Esophagus squamous epithelium (tissue), 5 donors: ENCODE measurements around the gene PMEPA1. TPM values are rescaled to one million over a fixed set of nuclear protein-coding genes. Genes with fewer than 3 reads are reported as not detected.

Experiments
- DNase-seq: peaks from one replicate; lab custom pipeline; 2025; lab: John Stamatoyannopoulos, UW
- H3K27ac ChIP-seq, 4 donors: fragments of 200-600 bp; sonication (generic); one replicate each; pipeline ENCODE4 v1.5.1; 2016 to 2019; ENCODE audit warnings: mild to moderate bottlenecking in 1 of 4
- H3K27me3 ChIP-seq, 4 donors: fragments of 200-600 bp; sonication (generic); 1 replicate in 3 of 4; 2 replicates in 1 of 4; pipeline versions ENCODE4 v1.5.1 to v1.6.0; 2017 to 2021; ENCODE audit warnings: antibody characterized with exemption in 1 of 4
- H3K36me3 ChIP-seq, 3 donors: fragments of 200-600 bp; sonication (generic); one replicate each; pipeline ENCODE4 v1.5.1; 2016 to 2019
- H3K4me1 ChIP-seq, 3 donors: fragments of 200-600 bp; sonication (generic); one replicate each; pipeline ENCODE4 v1.5.1; 2017 to 2019
- H3K4me3 ChIP-seq, 4 donors: fragments of 200-600 bp; sonication (generic); 1 replicate in 3 of 4; 2 replicates in 1 of 4; pipeline ENCODE4 v1.5.1; 2016 to 2019; ENCODE audit warnings: mild to moderate bottlenecking in 2 of 4, moderate library complexity in 1 of 4
- H3K9me3 ChIP-seq, 3 donors: fragments of 200-600 bp; sonication (generic); one replicate each; pipeline ENCODE4 v1.5.1; 2016 to 2019
- POLR2A ChIP-seq, 4 donors: fragments of 450-650 bp; IDR thresholded peaks; one replicate each; pipeline ENCODE4 v1.6.1; 2017; ENCODE audit warnings: antibody characterized with exemption in 4 of 4, mild to moderate bottlenecking in 4 of 4, moderate library complexity in 3 of 4
- WGBS, 2 donors: methylation state at CpG; one replicate each; pipeline ENCODE4 v1.1.5; 2018; 5-methylcytosine and 5-hydroxymethylcytosine counted together
- intact Hi-C: fragments of 100-400 bp; cut with DNase I; formaldehyde crosslinking; loops from one replicate; pipeline ENCODE4 v1.15.0; 2022
- total RNA-seq, 4 donors: library from RNA; depleted of rRNA; stranded (reverse); fragments of >200 nt; gene quantifications; one replicate each; pipeline ENCODE4 v1.1.0, GENCODE V29; 2016
- TF ChIP-seq, protein P1 (sequence below), 6 experiments: fragments of 450-650 bp in 4 of 6; fragments of 200-600 bp in 2 of 6; sonication (generic) in 2 of 6; IDR thresholded peaks; one replicate each; pipeline ENCODE4 v1.5.1; 2016 to 2019; ENCODE audit warnings: antibody characterized with exemption in 6 of 6, mild to moderate bottlenecking in 4 of 6, moderate library complexity in 4 of 6
- donor health status: DM: yes; HTN: yes; CAD: no.

PMEPA1 gene
- total RNA-seq, 4 donors from 2014 or later: 0.95 to 4.6 (median 2.6) TPM

- intact Hi-C loops: no loop called here
- 56 to 83% methylated on average over 1 to 5 of the region's 5 CpGs for WGBS, 2 donors
- Histone ChIP-seq H3K4me3 (no peak overlapping the region), H3K27ac (peak overlapping the region in 2 of 4 donors; percentile 28 to 74), H3K9me3 (no peaks in the 10 kb centered on the region), H3K27me3 (no peaks in the 10 kb centered on the region), H3K36me3 (no peaks in the 10 kb centered on the region), H3K4me1 (peaks cover 8 to 97% (median 54%) of the 10 kb centered on the region in 3 donors)
- no peak for DNase-seq
- TF ChIP-seq, protein P1, sequence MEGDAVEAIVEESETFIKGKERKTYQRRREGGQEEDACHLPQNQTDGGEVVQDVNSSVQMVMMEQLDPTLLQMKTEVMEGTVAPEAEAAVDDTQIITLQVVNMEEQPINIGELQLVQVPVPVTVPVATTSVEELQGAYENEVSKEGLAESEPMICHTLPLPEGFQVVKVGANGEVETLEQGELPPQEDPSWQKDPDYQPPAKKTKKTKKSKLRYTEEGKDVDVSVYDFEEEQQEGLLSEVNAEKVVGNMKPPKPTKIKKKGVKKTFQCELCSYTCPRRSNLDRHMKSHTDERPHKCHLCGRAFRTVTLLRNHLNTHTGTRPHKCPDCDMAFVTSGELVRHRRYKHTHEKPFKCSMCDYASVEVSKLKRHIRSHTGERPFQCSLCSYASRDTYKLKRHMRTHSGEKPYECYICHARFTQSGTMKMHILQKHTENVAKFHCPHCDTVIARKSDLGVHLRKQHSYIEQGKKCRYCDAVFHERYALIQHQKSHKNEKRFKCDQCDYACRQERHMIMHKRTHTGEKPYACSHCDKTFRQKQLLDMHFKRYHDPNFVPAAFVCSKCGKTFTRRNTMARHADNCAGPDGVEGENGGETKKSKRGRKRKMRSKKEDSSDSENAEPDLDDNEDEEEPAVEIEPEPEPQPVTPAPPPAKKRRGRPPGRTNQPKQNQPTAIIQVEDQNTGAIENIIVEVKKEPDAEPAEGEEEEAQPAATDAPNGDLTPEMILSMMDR (IDR thresholded peaks at IDR 0.05): no peak
- no peak for TF ChIP-seq POLR2A (IDR thresholded peaks at IDR 0.05)
Observed at GRCh38 chr20:57688295-57688694, 21.5 kb downstream of the PMEPA1 start.

- H3K9me3 ChIP-seq: no peaks in the 10 kb centered on the region
- TF ChIP-seq POLR2A (IDR thresholded peaks at IDR 0.05): no peak
- TF ChIP-seq, protein P1 (IDR thresholded peaks at IDR 0.05): no peak
- peak overlapping the region in 3 of 4 donors; percentile 0 to 74 (median 10) for H3K27ac ChIP-seq
- H3K27me3 ChIP-seq: no peaks in the 10 kb centered on the region
- no peaks in the 10 kb centered on the region for H3K36me3 ChIP-seq
- DNase-seq: no peak
- H3K4me3 ChIP-seq: no peak overlapping the region
- WGBS, 2 donors: 61 to 71% methylated on average over 3 to 10 of the region's 12 CpGs
- H3K4me1 ChIP-seq: peaks cover 8 to 97% (median 55%) of the 10 kb centered on the region in 3 donors
- intact Hi-C loops: no loop called here
Observed at GRCh38 chr20:57686931-57687652, 22.7 kb downstream of the PMEPA1 start.

DNA sequence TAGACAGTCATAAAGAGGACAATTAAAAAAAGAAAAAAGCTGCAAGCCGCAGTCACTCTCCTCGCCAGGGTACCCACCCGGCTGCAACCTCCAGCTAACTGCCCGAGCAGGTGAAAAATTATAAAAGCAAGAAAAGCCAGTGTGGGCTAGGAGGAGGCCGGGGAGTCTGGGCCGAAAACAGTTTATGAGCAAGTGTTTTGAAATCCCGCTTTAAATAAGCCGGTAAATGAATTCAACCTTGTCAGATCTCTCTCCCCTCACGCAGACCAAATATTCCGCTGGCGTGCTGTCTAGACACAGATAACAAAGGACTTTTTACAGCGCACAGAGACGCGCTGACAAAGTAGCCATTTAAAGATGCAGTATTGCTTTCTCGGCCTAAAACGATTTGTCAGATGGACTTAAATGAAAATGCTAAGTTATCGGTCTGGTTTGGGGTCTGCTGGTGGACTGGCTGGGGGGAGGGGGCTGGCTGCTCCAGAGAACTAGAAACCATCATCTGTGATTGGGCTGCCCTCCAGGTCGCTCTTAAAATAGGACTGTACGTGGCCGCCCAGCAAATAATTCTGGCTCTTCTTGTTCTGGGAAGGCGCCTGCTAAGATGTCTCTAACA is 24.6 kb downstream of the PMEPA1 start:
- Histone ChIP-seq H3K4me3 (peak overlapping the region in 1 of 4 donors; percentile 26), H3K27ac (peak overlapping the region in 3 of 4 donors; percentile 44 to 67 (median 44)), H3K27me3 (no peaks in the 10 kb centered on the region), H3K4me1 (peaks cover 12 to 99% (median 58%) of the 10 kb centered on the region in 3 donors), H3K9me3 (no peaks in the 10 kb centered on the region), H3K36me3 (no peaks in the 10 kb centered on the region)
- DNase-seq: no peak
- intact Hi-C loops: no loop called here
- TF ChIP-seq, protein P1 (IDR thresholded peaks at IDR 0.05): no peak
- no peak for TF ChIP-seq POLR2A (IDR thresholded peaks at IDR 0.05)
- 51 to 59% methylated on average over 21 of the region's 21 CpGs for WGBS, 2 donors

DNA sequence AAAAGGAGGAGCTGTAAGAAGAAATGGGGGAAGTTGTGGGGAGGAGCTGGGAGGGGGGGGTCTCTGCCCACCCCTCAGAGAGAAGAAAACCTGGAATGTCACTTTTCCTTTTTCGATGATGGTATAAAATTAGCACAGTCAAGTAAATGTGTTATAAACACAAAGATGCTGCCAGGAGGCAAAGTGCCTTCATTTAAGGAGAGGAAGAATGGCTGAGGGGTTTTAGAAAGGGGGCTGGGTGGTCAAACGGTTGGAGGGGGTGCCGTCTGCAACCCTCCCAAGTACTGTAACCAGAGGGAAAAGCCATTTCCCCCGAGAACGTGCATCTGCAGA is 25.0 kb downstream of the PMEPA1 start:
- Histone ChIP-seq H3K4me3 (no peak overlapping the region), H3K27me3 (no peaks in the 10 kb centered on the region), H3K9me3 (no peaks in the 10 kb centered on the region), H3K36me3 (no peaks in the 10 kb centered on the region), H3K4me1 (peaks cover 12 to 99% (median 53%) of the 10 kb centered on the region in 3 donors), H3K27ac (peak overlapping the region in 2 of 4 donors; percentile 44)
- DNase-seq: no peak
- TF ChIP-seq, protein P1 (IDR thresholded peaks at IDR 0.05): no peak
- no peak for TF ChIP-seq POLR2A (IDR thresholded peaks at IDR 0.05)
- 19 to 31% methylated on average over 5 of the region's 5 CpGs for WGBS, 2 donors
- intact Hi-C loops: no loop called here
